GM23338 (cell line): Measurements from ENCODE around the gene BORCS8. TPM values are rescaled to one million over a fixed set of nuclear protein-coding genes. Genes with fewer than 3 reads are reported as not detected.

ENCODE experiments used
- ATAC-seq: fragments of 200-7000 bp; cut with Tn5 transposase; 3 replicates; pipeline ENCODE4 v1.9.1; 2020
- DNase-seq: peaks from one replicate; pipeline ENCODE4 v3.0.0-alpha.2; 2015; ENCODE audit warnings: low spot score
- H2AFZ ChIP-seq: fragments of 200-600 bp; sonication (generic); 2 replicates; pipeline ENCODE4 v1.8.0; 2016; ENCODE audit warnings: antibody characterized with exemption, mild to moderate bottlenecking, moderate library complexity
- H3F3A ChIP-seq: fragments of 200-600 bp; sonication (generic); replicated peaks from 2 replicates; pipeline ENCODE4 v1.8.0; 2017; ENCODE audit warnings: antibody characterized with exemption, mixed run types, low read depth
- H3K27ac ChIP-seq: fragments of 200-600 bp; sonication (generic); 2 replicates; pipeline ENCODE4 v1.6.1; 2016; ENCODE audit warnings: low read depth
- H3K27me3 ChIP-seq: fragments of 200-600 bp; sonication (generic); 2 replicates; pipeline ENCODE4 v1.8.0; 2016; ENCODE audit warnings: mild to moderate bottlenecking, mixed run types, moderate library complexity; ENCODE audit not compliant: insufficient read depth
- H3K36me3 ChIP-seq: fragments of 200-600 bp; sonication (generic); 2 replicates; pipeline ENCODE4 v1.8.0; 2016; ENCODE audit warnings: mild to moderate bottlenecking; ENCODE audit not compliant: insufficient read depth
- H3K4me1 ChIP-seq: fragments of 200-600 bp; sonication (generic); 2 replicates; pipeline ENCODE4 v1.8.0; 2016; ENCODE audit warnings: mild to moderate bottlenecking, moderate library complexity; ENCODE audit not compliant: insufficient read depth
- H3K4me2 ChIP-seq: fragments of 200-600 bp; sonication (generic); 2 replicates; pipeline ENCODE4 v1.7.1; 2017; ENCODE audit warnings: mixed run types
- H3K4me3 ChIP-seq: fragments of 200-600 bp; sonication (generic); 2 replicates; pipeline ENCODE4 v1.6.1; 2016; ENCODE audit warnings: mixed run types
- H3K79me2 ChIP-seq: fragments of 200-600 bp; sonication (generic); replicated peaks from 2 replicates; pipeline ENCODE4 v1.8.0; 2017; ENCODE audit warnings: mild to moderate bottlenecking; ENCODE audit not compliant: insufficient read depth
- H3K9me2 ChIP-seq: fragments of 200-600 bp; sonication (generic); 2 replicates; pipeline ENCODE4 v1.8.0; 2017; ENCODE audit not compliant: insufficient read depth
- H4K20me1 ChIP-seq: fragments of 200-600 bp; sonication (generic); replicated peaks from 2 replicates; pipeline ENCODE4 v1.8.0; 2017; ENCODE audit warnings: mild to moderate bottlenecking; ENCODE audit not compliant: insufficient read depth
- H3K27ac Mint-ChIP-seq: 2 replicates; pipeline ENCODE4 v1.8.0; 2020; ENCODE audit warnings: inconsistent platforms, mild to moderate bottlenecking, moderate library complexity, mixed read lengths
- H3K27me3 Mint-ChIP-seq: 3 replicates; pipeline ENCODE4 v1.8.0; 2022; ENCODE audit warnings: low read depth, mild to moderate bottlenecking, moderate library complexity, mixed read lengths, inconsistent platforms; ENCODE audit not compliant: insufficient read depth, poor library complexity
- H3K36me3 Mint-ChIP-seq: 3 replicates; pipeline ENCODE4 v1.8.0; 2021; ENCODE audit warnings: low read depth, mild to moderate bottlenecking, inconsistent platforms, moderate library complexity, mixed read lengths
- H3K4me1 Mint-ChIP-seq: 3 replicates; pipeline ENCODE4 v1.8.0; 2020; ENCODE audit warnings: mild to moderate bottlenecking, inconsistent platforms, mixed read lengths
- H3K4me3 Mint-ChIP-seq: 3 replicates; pipeline ENCODE4 v1.8.0; 2021; ENCODE audit warnings: moderate library complexity, mild to moderate bottlenecking, inconsistent platforms, mixed read lengths
- H3K9me3 Mint-ChIP-seq: 3 replicates; pipeline ENCODE4 v1.8.0; 2020; ENCODE audit warnings: moderate library complexity, mild to moderate bottlenecking, inconsistent platforms, mixed read lengths
- CREB1 ChIP-seq: fragments of 250-450 bp; sonication (Bioruptor Pico); IDR thresholded peaks from 2 replicates; pipeline ENCODE4 v1.5.0; 2020; ENCODE audit warnings: low read depth, mild to moderate bottlenecking, moderate library complexity
- EZH2 ChIP-seq: fragments of 200-600 bp; sonication (generic); IDR thresholded peaks from one replicate; pipeline ENCODE4 v1.8.0; 2017; ENCODE audit warnings: antibody characterized with exemption, mild to moderate bottlenecking, low read depth; ENCODE audit not compliant: unreplicated experiment
- NANOG ChIP-seq: IDR thresholded peaks from 2 replicates; pipeline ENCODE4 v1.6.1; 2016; ENCODE audit warnings: antibody characterized with exemption, borderline replicate concordance
- POLR2AphosphoS5 ChIP-seq: IDR thresholded peaks from 2 replicates; pipeline ENCODE4 v1.6.1; 2016; ENCODE audit warnings: antibody characterized with exemption, low read depth
- STAT1 ChIP-seq: IDR thresholded peaks from one replicate; pipeline ENCODE4 v1.6.1; 2016; ENCODE audit warnings: antibody characterized with exemption; ENCODE audit not compliant: unreplicated experiment
- ZNF331 ChIP-seq: fragments of 250-450 bp; sonication (Bioruptor Pico); IDR thresholded peaks from 2 replicates; pipeline ENCODE4 v1.5.0; 2020; ENCODE audit warnings: low read depth, mild to moderate bottlenecking, moderate library complexity
- polyA plus RNA-seq: library from polyadenylated mRNA; unstranded; fragments of >200 nt; fragmentation: Nextera tagmentation; extraction: Ambion mirVana; gene quantifications from 2 replicates; pipeline ENCODE4 v1.2.1, GENCODE V29; 2016
- total RNA-seq: library from RNA; depleted of rRNA; stranded (reverse); fragments of >200 nt; shearing (Covaris generic); gene quantifications from 2 replicates; pipeline ENCODE4 v1.2.3, GENCODE V29; 2014
- TF ChIP-seq, protein P1 (sequence below): IDR thresholded peaks from 2 replicates; pipeline ENCODE4 v1.6.1; 2016; ENCODE audit warnings: antibody characterized with exemption
- TF ChIP-seq, protein P2 (sequence below), 2 experiments: fragments of 200-600 bp in 1 of 2; sonication (generic) in 1 of 2; conservative IDR thresholded peaks; 2 replicates each; pipeline versions ENCODE4 v1.5.1 to v1.6.1; 2016 to 2017; ENCODE audit warnings: antibody characterized with exemption in 2 of 2, low read depth in 2 of 2, mild to moderate bottlenecking in 2 of 2, moderate library complexity in 1 of 2
- TF ChIP-seq, protein P3 (sequence below): IDR thresholded peaks from one replicate; pipeline ENCODE4 v1.6.1; 2018; ENCODE audit warnings: antibody characterized with exemption; ENCODE audit not compliant: unreplicated experiment

The BORCS8 gene
- total and polyA plus RNA-seq, 2 experiments from 2014 or later: 15.1 to 18.8 TPM

DNA sequence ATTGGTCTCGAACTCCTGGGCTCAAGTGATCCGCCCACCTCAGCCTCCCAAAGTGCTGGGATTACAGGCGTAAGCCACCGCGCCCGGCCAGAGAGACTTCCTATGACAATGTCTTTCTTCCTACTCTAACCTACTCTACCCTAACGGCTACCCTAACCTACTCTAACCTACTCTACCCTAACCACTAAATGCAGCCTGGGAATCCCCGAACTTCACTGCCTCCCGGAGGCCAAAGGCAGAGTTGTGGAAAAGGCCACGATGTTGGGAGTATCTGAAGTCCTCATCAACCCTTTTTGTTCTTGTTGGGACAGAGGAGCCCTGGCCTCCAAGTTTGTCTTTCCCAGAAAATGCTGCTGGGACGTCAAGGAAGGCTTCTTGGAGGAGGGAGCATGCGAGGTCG is 12.2 kb upstream of the BORCS8 start:
- H4K20me1 ChIP-seq: no peaks in the 10 kb centered on the region; the same call in 1 of the 2 replicates
- peaks cover 45% of the 10 kb centered on the region for H3K27me3 ChIP-seq
- peaks cover 25% of the 10 kb centered on the region for H3K36me3 Mint-ChIP-seq
- H3K27ac Mint-ChIP-seq: no peak overlapping the region
- H3K4me3 ChIP-seq: no peak overlapping the region
- no peaks in the 10 kb centered on the region for H3K9me2 ChIP-seq
- TF ChIP-seq STAT1: no peak
- TF ChIP-seq, protein P1, sequence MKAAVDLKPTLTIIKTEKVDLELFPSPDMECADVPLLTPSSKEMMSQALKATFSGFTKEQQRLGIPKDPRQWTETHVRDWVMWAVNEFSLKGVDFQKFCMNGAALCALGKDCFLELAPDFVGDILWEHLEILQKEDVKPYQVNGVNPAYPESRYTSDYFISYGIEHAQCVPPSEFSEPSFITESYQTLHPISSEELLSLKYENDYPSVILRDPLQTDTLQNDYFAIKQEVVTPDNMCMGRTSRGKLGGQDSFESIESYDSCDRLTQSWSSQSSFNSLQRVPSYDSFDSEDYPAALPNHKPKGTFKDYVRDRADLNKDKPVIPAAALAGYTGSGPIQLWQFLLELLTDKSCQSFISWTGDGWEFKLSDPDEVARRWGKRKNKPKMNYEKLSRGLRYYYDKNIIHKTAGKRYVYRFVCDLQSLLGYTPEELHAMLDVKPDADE: no peak
- no peak for TF ChIP-seq ZNF331 (CRISPR knock-in tag)
- TF ChIP-seq NANOG: no peak
- TF ChIP-seq POLR2AphosphoS5: peak; percentile 80
- no peak for TF ChIP-seq EZH2
- TF ChIP-seq, protein P2, sequence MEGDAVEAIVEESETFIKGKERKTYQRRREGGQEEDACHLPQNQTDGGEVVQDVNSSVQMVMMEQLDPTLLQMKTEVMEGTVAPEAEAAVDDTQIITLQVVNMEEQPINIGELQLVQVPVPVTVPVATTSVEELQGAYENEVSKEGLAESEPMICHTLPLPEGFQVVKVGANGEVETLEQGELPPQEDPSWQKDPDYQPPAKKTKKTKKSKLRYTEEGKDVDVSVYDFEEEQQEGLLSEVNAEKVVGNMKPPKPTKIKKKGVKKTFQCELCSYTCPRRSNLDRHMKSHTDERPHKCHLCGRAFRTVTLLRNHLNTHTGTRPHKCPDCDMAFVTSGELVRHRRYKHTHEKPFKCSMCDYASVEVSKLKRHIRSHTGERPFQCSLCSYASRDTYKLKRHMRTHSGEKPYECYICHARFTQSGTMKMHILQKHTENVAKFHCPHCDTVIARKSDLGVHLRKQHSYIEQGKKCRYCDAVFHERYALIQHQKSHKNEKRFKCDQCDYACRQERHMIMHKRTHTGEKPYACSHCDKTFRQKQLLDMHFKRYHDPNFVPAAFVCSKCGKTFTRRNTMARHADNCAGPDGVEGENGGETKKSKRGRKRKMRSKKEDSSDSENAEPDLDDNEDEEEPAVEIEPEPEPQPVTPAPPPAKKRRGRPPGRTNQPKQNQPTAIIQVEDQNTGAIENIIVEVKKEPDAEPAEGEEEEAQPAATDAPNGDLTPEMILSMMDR (conservative IDR thresholded peaks at IDR 0.05; ENCODE audit: low read depth in 2 of 2): peak; percentile 32 to 51; a peak in 3 of 4 replicates
- TF ChIP-seq, protein P3, sequence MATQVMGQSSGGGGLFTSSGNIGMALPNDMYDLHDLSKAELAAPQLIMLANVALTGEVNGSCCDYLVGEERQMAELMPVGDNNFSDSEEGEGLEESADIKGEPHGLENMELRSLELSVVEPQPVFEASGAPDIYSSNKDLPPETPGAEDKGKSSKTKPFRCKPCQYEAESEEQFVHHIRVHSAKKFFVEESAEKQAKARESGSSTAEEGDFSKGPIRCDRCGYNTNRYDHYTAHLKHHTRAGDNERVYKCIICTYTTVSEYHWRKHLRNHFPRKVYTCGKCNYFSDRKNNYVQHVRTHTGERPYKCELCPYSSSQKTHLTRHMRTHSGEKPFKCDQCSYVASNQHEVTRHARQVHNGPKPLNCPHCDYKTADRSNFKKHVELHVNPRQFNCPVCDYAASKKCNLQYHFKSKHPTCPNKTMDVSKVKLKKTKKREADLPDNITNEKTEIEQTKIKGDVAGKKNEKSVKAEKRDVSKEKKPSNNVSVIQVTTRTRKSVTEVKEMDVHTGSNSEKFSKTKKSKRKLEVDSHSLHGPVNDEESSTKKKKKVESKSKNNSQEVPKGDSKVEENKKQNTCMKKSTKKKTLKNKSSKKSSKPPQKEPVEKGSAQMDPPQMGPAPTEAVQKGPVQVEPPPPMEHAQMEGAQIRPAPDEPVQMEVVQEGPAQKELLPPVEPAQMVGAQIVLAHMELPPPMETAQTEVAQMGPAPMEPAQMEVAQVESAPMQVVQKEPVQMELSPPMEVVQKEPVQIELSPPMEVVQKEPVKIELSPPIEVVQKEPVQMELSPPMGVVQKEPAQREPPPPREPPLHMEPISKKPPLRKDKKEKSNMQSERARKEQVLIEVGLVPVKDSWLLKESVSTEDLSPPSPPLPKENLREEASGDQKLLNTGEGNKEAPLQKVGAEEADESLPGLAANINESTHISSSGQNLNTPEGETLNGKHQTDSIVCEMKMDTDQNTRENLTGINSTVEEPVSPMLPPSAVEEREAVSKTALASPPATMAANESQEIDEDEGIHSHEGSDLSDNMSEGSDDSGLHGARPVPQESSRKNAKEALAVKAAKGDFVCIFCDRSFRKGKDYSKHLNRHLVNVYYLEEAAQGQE: no peak
- TF ChIP-seq CREB1 (CRISPR knock-in tag): no peak
- no peaks in the 10 kb centered on the region for H3K36me3 ChIP-seq
- H2AFZ ChIP-seq: no peak overlapping the region
- H3K4me1 Mint-ChIP-seq: peaks cover 11% of the 10 kb centered on the region; the same call in 2 of the 3 replicates
- peak; percentile 67 for DNase-seq
- peaks cover 4% of the 10 kb centered on the region; the same call in 2 of the 3 replicates for H3K9me3 Mint-ChIP-seq
- H3K27me3 Mint-ChIP-seq: peaks cover 58% of the 10 kb centered on the region
- 0 out of 2 replicates have a peak, but pooled peaks cover 9% of the 10 kb centered on the region for H3F3A ChIP-seq
- H3K79me2 ChIP-seq: no peaks in the 10 kb centered on the region
- H3K4me2 ChIP-seq: no peak overlapping the region
- ATAC-seq: peak; percentile 45
- H3K4me3 Mint-ChIP-seq: peak overlapping the region; percentile 39; the same call in 2 of the 3 replicates
- no peak overlapping the region for H3K27ac ChIP-seq
- 0 out of 2 replicates have a peak, but pooled peaks cover 6% of the 10 kb centered on the region for H3K4me1 ChIP-seq
